Naive B cell (primary cell): ENCODE results near the gene GC. TPM values are rescaled to one million over a fixed set of nuclear protein-coding genes. Genes with fewer than 3 reads are reported as not detected.

ENCODE experiments used
- polyA plus RNA-seq, 6 donors: library from polyadenylated mRNA; unstranded; fragments of 300-500 nt; fragmentation: Illumina TruSeq; gene quantifications; one replicate each; pipeline ENCODE4 v1.2.3, GENCODE V29; 2021; ENCODE audit warnings: low read depth in 6 of 6

Gene GC
- polyA plus RNA-seq, 6 donors from 2014 or later: not detected

Other genes with a start within 250 kb of the GC start
- gene NPFFR2, start 247.9 kb upstream of the GC start, polyA plus RNA-seq: not detected